GM23338 (cell line): ENCODE measurements around the gene MAMDC2. TPM values are rescaled to one million over a fixed set of nuclear protein-coding genes. Genes with fewer than 3 reads are reported as not detected.

Experiments
- ETS1 ChIP-seq: IDR thresholded peaks from 2 replicates; pipeline ENCODE4 v1.6.1; 2016; ENCODE audit warnings: antibody characterized with exemption
- EZH2 ChIP-seq: fragments of 200-600 bp; sonication (generic); IDR thresholded peaks from one replicate; pipeline ENCODE4 v1.8.0; 2017; ENCODE audit warnings: antibody characterized with exemption, mild to moderate bottlenecking, low read depth; ENCODE audit not compliant: unreplicated experiment
- REST ChIP-seq: IDR thresholded peaks from one replicate; pipeline ENCODE4 v1.6.1; 2018; ENCODE audit warnings: antibody characterized with exemption; ENCODE audit not compliant: unreplicated experiment
- ZNF331 ChIP-seq: fragments of 250-450 bp; sonication (Bioruptor Pico); IDR thresholded peaks from 2 replicates; pipeline ENCODE4 v1.5.0; 2020; ENCODE audit warnings: low read depth, mild to moderate bottlenecking, moderate library complexity
- ZNF462 ChIP-seq: fragments of 250-450 bp; sonication (Bioruptor Pico); IDR thresholded peaks from 2 replicates; pipeline ENCODE4 v1.5.0; 2020; ENCODE audit warnings: mild to moderate bottlenecking, moderate library complexity
- polyA plus RNA-seq: library from polyadenylated mRNA; unstranded; fragments of >200 nt; fragmentation: Nextera tagmentation; extraction: Ambion mirVana; gene quantifications from 2 replicates; pipeline ENCODE4 v1.2.1, GENCODE V29; 2016
- total RNA-seq: library from RNA; depleted of rRNA; stranded (reverse); fragments of >200 nt; shearing (Covaris generic); gene quantifications from 2 replicates; pipeline ENCODE4 v1.2.3, GENCODE V29; 2014

MAMDC2 gene
- total and polyA plus RNA-seq, 2 experiments from 2014 or later = 7.7 to 19.6 TPM

GRCh38 chr9:70080481-70081119, 37.0 kb downstream of the MAMDC2 start (continued):
- TF ChIP-seq REST (no peak), ZNF462 (CRISPR knock-in tag) (no peak), ETS1 (no peak), EZH2 (no peak), ZNF331 (CRISPR knock-in tag) (no peak)
